Right atrium auricular region (tissue), 2 donors: Measurements from ENCODE around the gene CEP95. TPM values are rescaled to one million over a fixed set of nuclear protein-coding genes. Genes with fewer than 3 reads are reported as not detected.
"Not testable (repeated sequence)": the region's sequence is repeated elsewhere in the genome, so short reads cannot be mapped to it uniquely, and the experiment has no call there.

Source experiments
- DNase-seq: peaks from one replicate; pipeline ENCODE4 v3.0.0-alpha.2; 2019; ENCODE audit warnings: low spot score
- H3K27ac ChIP-seq, 2 donors: fragments of 200-600 bp; sonication (generic); 1 replicate in 1 of 2; 2 replicates in 1 of 2; pipeline ENCODE4 v1.5.1; 2016 to 2019
- H3K27me3 ChIP-seq, 2 donors: fragments of 200-600 bp; sonication (generic); one replicate each; pipeline versions ENCODE4 v1.5.1 to v1.6.0; 2017 to 2019
- H3K36me3 ChIP-seq: fragments of 200-600 bp; sonication (generic); one replicate; pipeline ENCODE4 v1.5.1; 2016
- H3K4me1 ChIP-seq, 2 donors: fragments of 200-600 bp; sonication (generic); one replicate each; pipeline versions ENCODE4 v1.5.1 to v1.6.0; 2017 to 2019
- H3K4me3 ChIP-seq, 2 donors: fragments of 200-600 bp; sonication (generic); 1 replicate in 1 of 2; 2 replicates in 1 of 2; pipeline ENCODE4 v1.5.1; 2017 to 2019; ENCODE audit warnings: mild to moderate bottlenecking in 1 of 2, moderate library complexity in 1 of 2
- H3K9me3 ChIP-seq, 2 donors: fragments of 200-600 bp; sonication (generic); one replicate each; pipeline ENCODE4 v1.5.1; 2019
- CTCF ChIP-seq, 2 donors: fragments of 200-600 bp; sonication (generic); IDR thresholded peaks; one replicate each; pipeline ENCODE4 v1.5.1; 2019; ENCODE audit warnings: antibody characterized with exemption in 2 of 2
- total RNA-seq, 2 donors: library from RNA; depleted of rRNA; stranded (reverse); fragments of >200 nt; gene quantifications; one replicate each; pipeline ENCODE4 v1.1.0, GENCODE V29; 2016

CEP95 gene
- 10 to 100 TPM; 15.8 to 19.9 TPM for total RNA-seq

- Histone ChIP-seq H3K4me3 (peak within 1 kb of the TSS; percentile 93 to 100), H3K9me3 (no peaks in the 10 kb centered on the region), H3K27ac (peak within 1 kb of the TSS; percentile 98 to 100), H3K36me3 (peaks cover 68% of the 10 kb centered on the region), H3K27me3 (no peaks in the 10 kb centered on the region), H3K4me1 (peaks cover 0 to 49% of the 10 kb centered on the region in 2 donors)
- DNase-seq, result peak; percentile 98
- no peak for TF ChIP-seq CTCF (IDR thresholded peaks at IDR 0.05)
Measured at GRCh38 chr17:64506576-64507412, at the start of gene CEP95. CEP95 (plus strand) TSS chr17:64506977; CDS start chr17:64507098, 121 bp downstream.

GRCh38 chr17:64457156-64457555 lies 49.6 kb upstream of the CEP95 start:
- no peak overlapping the region for H3K27ac ChIP-seq
- no peaks in the 10 kb centered on the region for H3K4me1 ChIP-seq
- DNase-seq, result no peak
- H3K4me3 ChIP-seq, result no peak overlapping the region
- no peaks in the 10 kb centered on the region for H3K9me3 ChIP-seq
- TF ChIP-seq CTCF (IDR thresholded peaks at IDR 0.05), result no peak
- H3K27me3 ChIP-seq, result no peaks in the 10 kb centered on the region
- H3K36me3 ChIP-seq, result no peaks in the 10 kb centered on the region

- Histone ChIP-seq H3K4me1 (no peaks in the 10 kb centered on the region), H3K36me3 (no peaks in the 10 kb centered on the region)
Measured at GRCh38 chr17:64458756-64459155, 48.0 kb upstream of the CEP95 start.

GRCh38 chr17:64459284-64459747 lies 47.5 kb upstream of the CEP95 start:
- Histone ChIP-seq H3K27me3 (no peaks in the 10 kb centered on the region), H3K4me3 (no peak overlapping the region), H3K36me3 (no peaks in the 10 kb centered on the region), H3K27ac (no peak overlapping the region), H3K9me3 (no peaks in the 10 kb centered on the region), H3K4me1 (no peaks in the 10 kb centered on the region)
- TF ChIP-seq CTCF (IDR thresholded peaks at IDR 0.05), result no peak
- DNase-seq, result no peak

More at GRCh38 chr17:64458756-64459155, 48.0 kb upstream of the CEP95 start:
- Histone ChIP-seq H3K27ac (no peak overlapping the region), H3K4me3 (no peak overlapping the region), H3K9me3 (no peaks in the 10 kb centered on the region), H3K27me3 (no peaks in the 10 kb centered on the region)
- no peak for DNase-seq
- TF ChIP-seq CTCF (IDR thresholded peaks at IDR 0.05), result no peak

GRCh38 chr17:64459818-64460217 lies 47.0 kb upstream of the CEP95 start:
- not testable (repeated sequence) for H3K4me3 ChIP-seq, H3K9me3 ChIP-seq, H3K27me3 ChIP-seq, H3K4me1 ChIP-seq, H3K27ac ChIP-seq, DNase-seq, H3K36me3 ChIP-seq

- Histone ChIP-seq H3K36me3 (no peaks in the 10 kb centered on the region), H3K27me3 (no peaks in the 10 kb centered on the region), H3K4me1 (no peaks in the 10 kb centered on the region), H3K9me3 (no peaks in the 10 kb centered on the region), H3K27ac (peak overlapping the region in 1 of 2 donors; percentile 18), H3K4me3 (no peak overlapping the region)
- DNase-seq, result no peak
- TF ChIP-seq CTCF (IDR thresholded peaks at IDR 0.05), result no peak
Measured at GRCh38 chr17:64460955-64461354, 45.8 kb upstream of the CEP95 start.
